HG03439 (cell line): ENCODE measurements around the gene SLC39A8.
A peak's percentile ranks its signal among the peaks of the same experiment; 100 is the strongest.
"Not testable (repeated sequence)": the region's sequence is repeated elsewhere in the genome, so short reads cannot be mapped to it uniquely, and the experiment has no call there.

Experiments used
- ATAC-seq: cut with Tn5 transposase; IDR thresholded peaks from one replicate; pipeline ENCODE4 v1.9.1; 2021; ENCODE audit warnings: mild to moderate bottlenecking, moderate library complexity; ENCODE audit not compliant: unreplicated experiment

The SLC39A8 gene

GRCh38 chr4:102305666-102306065, 39.6 kb downstream of the SLC39A8 start:
- no peak for ATAC-seq

- ATAC-seq: no peak
Observed at GRCh38 chr4:102302762-102303161, 42.5 kb downstream of the SLC39A8 start.

GRCh38 chr4:102301167-102301566, 44.1 kb downstream of the SLC39A8 start:
- ATAC-seq: no peak

GRCh38 chr4:102299354-102300107, 45.8 kb downstream of the SLC39A8 start:
- ATAC-seq: peak; percentile 85

- ATAC-seq: no peak
Observed at GRCh38 chr4:102298716-102299115, 46.6 kb downstream of the SLC39A8 start.

GRCh38 chr4:102295153-102295862, 50.0 kb downstream of the SLC39A8 start:
- no peak for ATAC-seq

- no peak for ATAC-seq
Observed at GRCh38 chr4:102288497-102288896, 56.8 kb downstream of the SLC39A8 start.

- no peak for ATAC-seq
Observed at GRCh38 chr4:102285831-102286230, 59.5 kb downstream of the SLC39A8 start.

GRCh38 chr4:102281171-102281839, 64.0 kb downstream of the SLC39A8 start:
- no peak for ATAC-seq

GRCh38 chr4:102273317-102273716, 72.0 kb downstream of the SLC39A8 start:
- ATAC-seq: not testable (repeated sequence)

GRCh38 chr4:102272318-102272717, 73.0 kb downstream of the SLC39A8 start:
- ATAC-seq: no peak

GRCh38 chr4:102268355-102268754, 76.9 kb downstream of the SLC39A8 start:
- ATAC-seq: no peak

GRCh38 chr4:102263024-102263787, 82.1 kb downstream of the SLC39A8 start:
- peak; percentile 93 for ATAC-seq

- ATAC-seq: no peak
Observed at GRCh38 chr4:102259702-102260101, 85.6 kb downstream of the SLC39A8 start.

- ATAC-seq: no peak
Observed at GRCh38 chr4:102259081-102259480, 86.2 kb downstream of the SLC39A8 start.

GRCh38 chr4:102256321-102256720, 89.0 kb downstream of the SLC39A8 start:
- ATAC-seq: no peak

- no peak for ATAC-seq
Observed at GRCh38 chr4:102253860-102254259, 91.4 kb downstream of the SLC39A8 start.

- no peak for ATAC-seq
Observed at GRCh38 chr4:102252171-102252570, 93.1 kb downstream of the SLC39A8 start.

GRCh38 chr4:102250341-102250740, 94.9 kb downstream of the SLC39A8 start:
- no peak for ATAC-seq

GRCh38 chr4:102247041-102247440, 98.2 kb downstream of the SLC39A8 start:
- no peak for ATAC-seq

GRCh38 chr4:102246416-102246815, 98.9 kb downstream of the SLC39A8 start:
- ATAC-seq: no peak
